ENCODE results near the gene WIPF1.

The WIPF1 gene

GRCh38 chr2:174575124-174575776 is 22.4 kb downstream of the WIPF1 start:
- no peak overlapping the region for H3K4me3 ChIP-seq (replicated peaks; ENCODE audit: low read depth, low read length)
- no peak for TF ChIP-seq CTCF (IDR thresholded peaks at IDR 0.05; ENCODE audit: low read length, missing control alignments)
- DNase-seq (ENCODE audit: low read depth): no peak

- H3K4me3 ChIP-seq (replicated peaks; ENCODE audit: low read depth, low read length): no peak overlapping the region
- DNase-seq (ENCODE audit: low read depth): peak; percentile 56
- TF ChIP-seq CTCF (IDR thresholded peaks at IDR 0.05; ENCODE audit: low read length, missing control alignments): no peak
Measured at GRCh38 chr2:174574657-174575056, 22.9 kb downstream of the WIPF1 start.

GRCh38 chr2:174573621-174574081 is 24.0 kb downstream of the WIPF1 start:
- no peak for TF ChIP-seq CTCF (IDR thresholded peaks at IDR 0.05; ENCODE audit: low read length, missing control alignments)
- DNase-seq (ENCODE audit: low read depth): no peak

GRCh38 chr2:174572556-174572955 is 25.0 kb downstream of the WIPF1 start:
- H3K4me3 ChIP-seq (replicated peaks; ENCODE audit: low read depth, low read length): no peak overlapping the region
- no peak for DNase-seq (ENCODE audit: low read depth)
- TF ChIP-seq CTCF (IDR thresholded peaks at IDR 0.05; ENCODE audit: low read length, missing control alignments): no peak

More at GRCh38 chr2:174573621-174574081, 24.0 kb downstream of the WIPF1 start:
- H3K4me3 ChIP-seq (replicated peaks; ENCODE audit: low read depth, low read length): no peak overlapping the region

GRCh38 chr2:174571669-174572323 is 25.8 kb downstream of the WIPF1 start:
- no peak for TF ChIP-seq CTCF (IDR thresholded peaks at IDR 0.05; ENCODE audit: low read length, missing control alignments)
- H3K4me3 ChIP-seq (replicated peaks; ENCODE audit: low read depth, low read length): no peak overlapping the region
- DNase-seq (ENCODE audit: low read depth): no peak

- TF ChIP-seq CTCF (IDR thresholded peaks at IDR 0.05; ENCODE audit: low read length, missing control alignments): no peak
- no peak overlapping the region for H3K4me3 ChIP-seq (replicated peaks; ENCODE audit: low read depth, low read length)
- DNase-seq (ENCODE audit: low read depth): no peak
Measured at GRCh38 chr2:174570318-174570958, 27.2 kb downstream of the WIPF1 start.
